ENCODE measurements around the gene INPP5D. TPM values are rescaled to one million over a fixed set of nuclear protein-coding genes. Genes with fewer than 3 reads are reported as not detected.

The INPP5D gene
- total RNA-seq, 1 donor from 2014 or later = 8.9 TPM

DNA sequence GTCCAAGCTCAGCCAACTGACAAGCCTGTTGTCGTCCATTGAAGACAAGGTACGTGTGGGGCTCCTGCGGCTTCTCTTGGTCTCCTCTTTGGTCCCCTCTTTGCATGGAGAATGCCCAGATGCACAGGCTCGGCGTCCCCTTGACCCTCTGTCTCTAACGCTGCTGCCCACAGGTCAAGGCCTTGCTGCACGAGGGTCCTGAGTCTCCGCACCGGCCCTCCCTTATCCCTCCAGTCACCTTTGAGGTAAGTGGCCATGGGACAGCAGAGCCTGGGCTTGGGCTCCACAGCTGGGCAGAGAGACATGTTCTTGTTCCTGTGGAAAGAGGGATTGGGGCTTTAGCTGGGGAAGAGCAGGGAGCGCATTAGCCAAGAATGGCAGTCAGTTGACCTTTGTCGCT, 86.1 kb downstream of the INPP5D start:
- H3K36me3 Mint-ChIP-seq = no peaks in the 10 kb centered on the region
- DNase-seq (ENCODE audit: low spot score in 2 of 2, unreplicated experiment in 2 of 2) = no peak
- H3K4me3 Mint-ChIP-seq = no peak overlapping the region
- H3K9me3 Mint-ChIP-seq = peaks cover 7% of the 10 kb centered on the region
- H3K27ac Mint-ChIP-seq = no peak overlapping the region
- peaks cover 11% of the 10 kb centered on the region for H3K27me3 Mint-ChIP-seq (ENCODE audit: low read depth)
- TF ChIP-seq CTCF (IDR thresholded peaks at IDR 0.05; ENCODE audit: unreplicated experiment) = no peak
- H3K4me1 Mint-ChIP-seq = no peaks in the 10 kb centered on the region

DNA sequence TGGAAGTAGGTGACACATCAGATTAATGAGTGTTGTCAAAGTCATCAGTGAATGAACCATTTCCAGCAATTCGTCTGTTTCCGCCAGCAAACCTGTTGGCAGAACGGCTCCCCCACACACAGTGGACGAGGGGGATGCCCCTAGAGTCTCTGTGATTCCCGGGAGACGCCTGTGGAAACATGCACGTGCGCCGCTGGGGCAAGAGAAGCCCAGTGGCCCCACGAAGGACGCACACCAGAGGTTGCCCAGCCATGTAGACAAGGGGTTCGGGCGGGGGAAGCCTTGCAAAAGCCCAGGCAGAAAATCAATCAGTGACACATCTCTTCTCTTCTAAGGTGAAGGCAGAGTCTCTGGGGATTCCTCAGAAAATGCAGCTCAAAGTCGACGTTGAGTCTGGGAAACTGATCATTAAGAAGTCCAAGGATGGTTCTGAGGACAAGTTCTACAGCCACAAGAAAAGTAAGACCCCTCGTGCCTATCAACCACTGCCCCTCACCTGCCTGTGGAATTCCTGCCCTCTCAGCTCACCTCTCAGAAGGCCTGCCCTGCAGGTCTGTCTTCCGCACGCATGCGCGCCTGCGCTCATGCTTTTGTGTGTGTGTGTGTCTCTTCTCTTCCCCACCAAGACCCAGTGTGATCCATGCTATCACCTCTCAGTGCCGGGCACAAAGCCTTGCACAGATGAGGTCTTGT, 87.1 kb downstream of the INPP5D start:
- no peak for TF ChIP-seq CTCF (IDR thresholded peaks at IDR 0.05; ENCODE audit: unreplicated experiment)
- no peak for DNase-seq (ENCODE audit: low spot score in 2 of 2, unreplicated experiment in 2 of 2)
- no peak overlapping the region for H3K4me3 Mint-ChIP-seq
- peaks cover 7% of the 10 kb centered on the region for H3K9me3 Mint-ChIP-seq
- H3K27ac Mint-ChIP-seq = no peak overlapping the region
- H3K4me1 Mint-ChIP-seq = no peaks in the 10 kb centered on the region
- H3K36me3 Mint-ChIP-seq = no peaks in the 10 kb centered on the region
- peaks cover 10% of the 10 kb centered on the region for H3K27me3 Mint-ChIP-seq (ENCODE audit: low read depth)

DNA sequence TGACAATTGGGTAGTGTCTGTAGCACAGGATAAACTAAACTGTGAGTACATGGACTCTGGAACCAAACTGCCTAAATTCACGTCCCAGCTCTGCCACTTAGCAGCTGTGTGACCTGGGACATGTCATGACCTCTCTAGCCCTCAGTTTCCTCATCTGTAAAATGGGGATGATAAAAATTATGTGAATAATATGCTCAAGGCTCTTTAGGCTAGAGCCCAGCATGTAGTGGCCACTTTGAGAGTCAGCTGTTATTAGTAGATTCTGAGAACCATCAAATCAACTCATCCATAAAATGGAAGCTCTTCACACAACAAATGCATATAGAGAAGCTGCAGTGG, 87.7 kb downstream of the INPP5D start:
- no peaks in the 10 kb centered on the region for H3K36me3 Mint-ChIP-seq
- no peak overlapping the region for H3K4me3 Mint-ChIP-seq
- no peaks in the 10 kb centered on the region for H3K4me1 Mint-ChIP-seq
- peaks cover 7% of the 10 kb centered on the region for H3K9me3 Mint-ChIP-seq
- peaks cover 10% of the 10 kb centered on the region for H3K27me3 Mint-ChIP-seq (ENCODE audit: low read depth)
- no peak overlapping the region for H3K27ac Mint-ChIP-seq
- DNase-seq (ENCODE audit: low spot score in 2 of 2, unreplicated experiment in 2 of 2) = no peak
- TF ChIP-seq CTCF (IDR thresholded peaks at IDR 0.05; ENCODE audit: unreplicated experiment) = no peak

DNA sequence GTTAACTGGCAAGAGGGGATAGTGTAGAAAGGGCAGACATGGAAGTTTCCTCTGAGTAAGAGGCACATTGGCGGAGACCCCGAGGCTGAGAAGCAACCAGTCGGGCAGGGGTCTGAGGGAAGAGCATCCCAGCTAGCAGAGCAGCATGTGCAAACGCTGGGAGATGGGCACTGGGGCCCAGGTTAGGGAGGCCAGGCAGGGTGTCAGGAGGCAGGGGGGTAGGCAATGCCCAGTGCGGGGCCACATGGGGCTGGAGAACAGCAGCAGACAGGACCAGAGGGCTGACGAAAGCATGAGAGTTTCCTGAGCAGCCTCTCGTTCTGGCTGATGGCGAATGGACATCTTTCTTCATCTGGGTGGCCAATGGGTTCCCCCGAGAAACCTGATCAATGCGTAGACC, 88.2 kb downstream of the INPP5D start:
- no peak overlapping the region for H3K4me3 Mint-ChIP-seq

GRCh38 chr2:233152541-233152940, 92.4 kb downstream of the INPP5D start:
- H3K27ac Mint-ChIP-seq = no peak overlapping the region

More for the DNA sequence above, 88.2 kb downstream of the INPP5D start:
- Mint-ChIP-seq H3K27ac (no peak overlapping the region), H3K9me3 (peaks cover 7% of the 10 kb centered on the region), H3K36me3 (no peaks in the 10 kb centered on the region), H3K27me3 (ENCODE audit: low read depth) (peaks cover 10% of the 10 kb centered on the region), H3K4me1 (no peaks in the 10 kb centered on the region)
- TF ChIP-seq CTCF (IDR thresholded peaks at IDR 0.05; ENCODE audit: unreplicated experiment) = no peak
- DNase-seq (ENCODE audit: low spot score in 2 of 2, unreplicated experiment in 2 of 2) = no peak

More at GRCh38 chr2:233152541-233152940, 92.4 kb downstream of the INPP5D start:
- H3K9me3 Mint-ChIP-seq = peaks cover 7% of the 10 kb centered on the region
- no peaks in the 10 kb centered on the region for H3K4me1 Mint-ChIP-seq
- DNase-seq (ENCODE audit: low spot score in 2 of 2, unreplicated experiment in 2 of 2) = no peak
- H3K36me3 Mint-ChIP-seq = no peaks in the 10 kb centered on the region
- no peak for TF ChIP-seq CTCF (IDR thresholded peaks at IDR 0.05; ENCODE audit: unreplicated experiment)
- H3K4me3 Mint-ChIP-seq = no peak overlapping the region
- peaks cover 6% of the 10 kb centered on the region for H3K27me3 Mint-ChIP-seq (ENCODE audit: low read depth)
